ENCODE measurements around the gene CGB2. TPM values are rescaled to one million over a fixed set of nuclear protein-coding genes. Genes with fewer than 3 reads are reported as not detected.
"Not testable (repeated sequence)": the region's sequence is repeated elsewhere in the genome, so short reads cannot be mapped to it uniquely, and the experiment has no call there.

The CGB2 gene
- total RNA-seq, 4 donors from 2014 or later: not detected

GRCh38 chr19:49036815-49037214 lies 5.1 kb downstream of the CGB2 start, which contains the start of gene CGB1:
Gene CGB1 (minus strand): TSS chr19:49036895. CDS start chr19:49036711, 184 bp downstream.
- H3K9me3 ChIP-seq; in situ Hi-C loops (cut with MboI; ENCODE audit: low pct_ligation_motif_present in 1 of 4, low pct_unique_long_range_greater_than_20kb in 1 of 4, low sequenced_read_pairs in 3 of 4); DNase-seq; H3K36me3 ChIP-seq; intact Hi-C loops (cut with DNase I; ENCODE audit: low total_unique reads); H3K27ac ChIP-seq; H3K4me1 ChIP-seq; H3K4me3 ChIP-seq; H3K27me3 ChIP-seq: not testable (repeated sequence)
- TF ChIP-seq CTCF (IDR thresholded peaks at IDR 0.05): peak in 2 of 5 experiments; percentile 18 to 21
- 59% methylated on average over 18 of the region's 18 CpGs; no CpG with 5 or more reads in 1 of the 2 donors for WGBS, 2 donors (ENCODE audit: low coverage in 1 of 2)

DNA sequence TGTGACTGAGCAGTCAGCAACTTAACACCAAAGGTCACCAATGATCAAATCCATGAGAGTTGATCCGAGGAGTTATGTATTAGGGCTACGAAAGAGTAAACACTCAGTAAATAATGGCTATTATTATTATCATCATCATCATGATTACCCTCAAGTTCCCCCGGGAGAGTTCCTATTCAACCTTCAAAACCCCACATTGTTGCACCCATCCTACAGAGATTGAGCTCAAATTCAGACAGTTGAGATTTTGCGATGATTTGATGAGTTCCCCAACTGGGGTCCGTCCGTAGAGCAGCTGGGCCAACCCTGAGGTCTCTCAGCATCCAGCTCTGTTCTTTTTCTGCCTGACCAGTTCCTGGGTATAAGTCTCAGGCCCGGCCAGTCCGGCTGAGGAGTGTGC lies 6.4 kb downstream of the CGB2 start:
- in situ Hi-C loops (cut with MboI; ENCODE audit: low pct_ligation_motif_present in 1 of 4, low pct_unique_long_range_greater_than_20kb in 1 of 4, low sequenced_read_pairs in 3 of 4); H3K9me3 ChIP-seq; H3K27ac ChIP-seq; H3K27me3 ChIP-seq; H3K4me3 ChIP-seq; H3K36me3 ChIP-seq; H3K4me1 ChIP-seq; DNase-seq; intact Hi-C loops (cut with DNase I; ENCODE audit: low total_unique reads): not testable (repeated sequence)
- 86% methylated on average over 8 of the region's 8 CpGs; no CpG with 5 or more reads in 1 of the 2 donors for WGBS, 2 donors (ENCODE audit: low coverage in 1 of 2)

DNA sequence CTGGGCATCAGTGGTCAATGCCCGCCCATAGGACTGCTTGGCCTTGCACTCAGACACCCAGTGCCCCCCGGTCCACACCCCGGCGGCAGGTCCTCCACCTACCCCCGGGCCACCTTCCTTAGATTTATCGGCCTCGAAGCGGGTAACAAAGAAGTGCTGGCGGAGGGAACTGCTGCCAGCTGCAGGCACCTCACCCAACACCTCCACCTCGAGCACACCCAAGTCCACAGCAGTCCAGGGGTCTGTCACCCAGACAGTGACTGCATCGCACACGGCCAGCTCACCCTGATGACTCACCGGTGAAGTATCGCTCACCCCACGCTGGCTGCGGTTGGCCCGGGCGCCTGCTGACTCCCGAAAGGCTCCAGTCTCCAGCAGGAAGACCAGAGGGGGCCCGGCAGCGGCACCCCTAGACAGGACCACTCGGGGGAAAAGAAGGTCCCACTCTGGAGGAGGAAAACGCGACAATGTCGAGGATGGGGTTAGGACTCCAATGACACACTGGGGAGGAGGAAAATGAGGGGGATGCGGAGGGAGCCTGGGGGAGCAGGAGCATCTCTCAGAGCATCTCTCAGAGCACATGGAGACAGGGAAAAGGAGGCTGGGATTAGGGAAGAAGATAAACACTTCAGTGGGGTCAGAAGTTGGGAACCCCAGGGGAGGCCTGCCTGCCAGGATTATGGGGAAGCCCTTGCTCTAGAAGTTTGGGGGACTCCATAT lies 7.0 kb downstream of the CGB2 start:
- H3K4me3 ChIP-seq; H3K27ac ChIP-seq; H3K4me1 ChIP-seq; H3K36me3 ChIP-seq; DNase-seq; H3K9me3 ChIP-seq; H3K27me3 ChIP-seq; intact Hi-C loops (cut with DNase I; ENCODE audit: low total_unique reads); in situ Hi-C loops (cut with MboI; ENCODE audit: low pct_ligation_motif_present in 1 of 4, low pct_unique_long_range_greater_than_20kb in 1 of 4, low sequenced_read_pairs in 3 of 4): not testable (repeated sequence)
- WGBS, 2 donors (ENCODE audit: low coverage in 1 of 2): 75 to 83% methylated on average over 4 to 26 of the region's 26 CpGs

- DNase-seq; in situ Hi-C loops (cut with MboI; ENCODE audit: low pct_ligation_motif_present in 1 of 4, low pct_unique_long_range_greater_than_20kb in 1 of 4, low sequenced_read_pairs in 3 of 4); H3K4me1 ChIP-seq; H3K4me3 ChIP-seq; intact Hi-C loops (cut with DNase I; ENCODE audit: low total_unique reads); H3K27me3 ChIP-seq; H3K9me3 ChIP-seq; H3K36me3 ChIP-seq; H3K27ac ChIP-seq: not testable (repeated sequence)
- WGBS, 2 donors (ENCODE audit: low coverage in 1 of 2): 50% methylated on average over 9 of the region's 9 CpGs; no CpG with 5 or more reads in 1 of the 2 donors
These were observed 8.0 kb downstream of the CGB2 start for GRCh38 chr19:49039736-49040135.

DNA sequence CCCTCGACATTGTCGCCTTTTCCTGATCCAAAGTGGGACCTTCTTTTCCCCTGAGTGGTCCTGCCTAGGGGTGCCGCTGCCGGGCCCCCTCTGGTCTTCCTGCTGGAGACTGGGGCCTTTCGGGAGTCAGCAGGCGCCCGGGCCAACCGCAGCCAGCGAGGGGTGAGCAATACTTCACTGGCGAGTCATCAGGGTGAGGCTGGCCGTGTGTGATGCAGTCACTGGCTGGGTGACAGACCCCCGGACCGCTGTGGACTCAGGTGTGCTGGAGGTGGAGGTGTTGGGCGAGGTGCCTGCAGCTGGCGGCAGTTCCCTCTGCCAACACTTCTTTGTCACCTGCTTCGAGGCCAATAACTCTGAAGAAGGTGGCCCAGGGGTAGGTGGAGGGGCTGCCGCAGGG lies 10.5 kb downstream of the CGB2 start:
- H3K27me3 ChIP-seq: no peaks in the 10 kb centered on the region

GRCh38 chr19:49042666-49043065 lies 11.0 kb downstream of the CGB2 start:
- WGBS, 2 donors (ENCODE audit: low coverage in 1 of 2): 60 to 86% methylated on average over 1 to 4 of the region's 4 CpGs
- DNase-seq; in situ Hi-C loops (cut with MboI; ENCODE audit: low pct_ligation_motif_present in 1 of 4, low pct_unique_long_range_greater_than_20kb in 1 of 4, low sequenced_read_pairs in 3 of 4); H3K36me3 ChIP-seq; H3K27ac ChIP-seq; H3K4me3 ChIP-seq; H3K9me3 ChIP-seq; intact Hi-C loops (cut with DNase I; ENCODE audit: low total_unique reads); H3K4me1 ChIP-seq; H3K27me3 ChIP-seq: not testable (repeated sequence)

More for the DNA sequence above, 10.5 kb downstream of the CGB2 start:
- no peak for DNase-seq
- intact Hi-C loops (cut with DNase I; ENCODE audit: low total_unique reads) (no loop called here), in situ Hi-C loops (cut with MboI; ENCODE audit: low pct_ligation_motif_present in 1 of 4, low pct_unique_long_range_greater_than_20kb in 1 of 4, low sequenced_read_pairs in 3 of 4) (no loop called here)
- WGBS, 2 donors (ENCODE audit: low coverage in 1 of 2): 70% methylated on average over 17 of the region's 17 CpGs; no CpG with 5 or more reads in 1 of the 2 donors
- no peak for TF ChIP-seq CTCF (IDR thresholded peaks at IDR 0.05)
- TF ChIP-seq POLR2A (IDR thresholded peaks at IDR 0.05): no peak
- no peak for TF ChIP-seq EP300 (IDR thresholded peaks at IDR 0.05; ENCODE audit: low read depth)
- no peak for TF ChIP-seq POLR2AphosphoS5 (IDR thresholded peaks at IDR 0.05)
- H3K27ac ChIP-seq: no peak overlapping the region
- no peaks in the 10 kb centered on the region for H3K4me1 ChIP-seq
- no peak overlapping the region for H3K4me3 ChIP-seq
- no peaks in the 10 kb centered on the region for H3K36me3 ChIP-seq
- H3K9me3 ChIP-seq: no peaks in the 10 kb centered on the region

DNA sequence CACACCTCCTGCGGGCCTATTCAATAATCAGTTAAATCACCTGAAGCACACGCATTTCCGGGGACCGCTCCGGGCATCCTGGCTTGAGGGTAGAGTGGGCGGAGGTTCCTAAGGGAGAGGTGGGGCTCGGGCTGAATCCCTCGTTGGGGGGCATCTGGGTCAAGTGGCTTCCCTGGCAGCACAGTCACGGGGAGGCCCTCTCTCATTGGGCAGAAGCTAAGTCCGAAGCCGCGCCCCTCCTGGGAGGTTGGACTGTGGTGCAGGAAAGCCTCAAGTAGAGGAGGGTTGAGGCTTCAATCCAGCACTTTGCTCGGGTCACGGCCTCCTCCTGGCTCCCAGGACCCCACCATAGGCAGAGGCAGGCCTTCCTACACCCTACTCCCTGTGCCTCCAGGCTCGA lies 11.9 kb downstream of the CGB2 start, which contains the start of gene CGB5:
TSS of gene CGB5 (plus strand) at position 301 of the 400 bp plus-strand sequence. CDS start 362 bp downstream, outside the sequence.
- WGBS, 2 donors (ENCODE audit: low coverage in 1 of 2): 62% methylated on average over 12 of the region's 15 CpGs; no CpG with 5 or more reads in 1 of the 2 donors
- H3K36me3 ChIP-seq; H3K4me3 ChIP-seq; intact Hi-C loops (cut with DNase I; ENCODE audit: low total_unique reads); H3K4me1 ChIP-seq; H3K9me3 ChIP-seq; in situ Hi-C loops (cut with MboI; ENCODE audit: low pct_ligation_motif_present in 1 of 4, low pct_unique_long_range_greater_than_20kb in 1 of 4, low sequenced_read_pairs in 3 of 4); DNase-seq; H3K27me3 ChIP-seq; H3K27ac ChIP-seq: not testable (repeated sequence)

DNA sequence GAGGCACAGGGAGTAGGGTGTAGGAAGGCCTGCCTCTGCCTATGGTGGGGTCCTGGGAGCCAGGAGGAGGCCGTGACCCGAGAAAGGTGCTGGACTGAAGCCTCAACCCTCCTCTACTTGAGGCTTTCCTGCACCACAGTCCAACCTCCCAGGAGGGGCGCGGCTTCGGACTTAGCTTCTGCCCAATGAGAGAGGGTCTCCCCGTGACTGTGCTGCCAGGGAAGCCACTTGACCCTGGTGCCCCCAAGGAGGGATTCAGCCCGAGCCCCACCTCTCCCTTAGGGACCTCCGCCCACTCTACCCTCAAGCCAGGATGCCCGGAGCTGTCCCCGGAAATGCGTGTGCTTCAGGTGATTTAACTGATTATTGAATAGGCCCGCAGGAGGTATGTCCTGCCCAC lies 17.3 kb downstream of the CGB2 start, which contains the start of gene CGB8:
TSS of gene CGB8 (minus strand) at position 101 of the 400 bp plus-strand sequence. CDS start 372 bp downstream, outside the sequence.
- H3K27ac ChIP-seq; H3K9me3 ChIP-seq; H3K4me1 ChIP-seq; intact Hi-C loops (cut with DNase I; ENCODE audit: low total_unique reads); in situ Hi-C loops (cut with MboI; ENCODE audit: low pct_ligation_motif_present in 1 of 4, low pct_unique_long_range_greater_than_20kb in 1 of 4, low sequenced_read_pairs in 3 of 4); H3K36me3 ChIP-seq; DNase-seq; H3K27me3 ChIP-seq; H3K4me3 ChIP-seq: not testable (repeated sequence)
- WGBS, 2 donors (ENCODE audit: low coverage in 1 of 2): 80% methylated on average over 4 of the region's 12 CpGs; no CpG with 5 or more reads in 1 of the 2 donors
